Measurements from ENCODE around the gene PTK7.
"Not testable (repeated sequence)": the region's sequence is repeated elsewhere in the genome, so short reads cannot be mapped to it uniquely, and the experiment has no call there.

PTK7 gene

DNA sequence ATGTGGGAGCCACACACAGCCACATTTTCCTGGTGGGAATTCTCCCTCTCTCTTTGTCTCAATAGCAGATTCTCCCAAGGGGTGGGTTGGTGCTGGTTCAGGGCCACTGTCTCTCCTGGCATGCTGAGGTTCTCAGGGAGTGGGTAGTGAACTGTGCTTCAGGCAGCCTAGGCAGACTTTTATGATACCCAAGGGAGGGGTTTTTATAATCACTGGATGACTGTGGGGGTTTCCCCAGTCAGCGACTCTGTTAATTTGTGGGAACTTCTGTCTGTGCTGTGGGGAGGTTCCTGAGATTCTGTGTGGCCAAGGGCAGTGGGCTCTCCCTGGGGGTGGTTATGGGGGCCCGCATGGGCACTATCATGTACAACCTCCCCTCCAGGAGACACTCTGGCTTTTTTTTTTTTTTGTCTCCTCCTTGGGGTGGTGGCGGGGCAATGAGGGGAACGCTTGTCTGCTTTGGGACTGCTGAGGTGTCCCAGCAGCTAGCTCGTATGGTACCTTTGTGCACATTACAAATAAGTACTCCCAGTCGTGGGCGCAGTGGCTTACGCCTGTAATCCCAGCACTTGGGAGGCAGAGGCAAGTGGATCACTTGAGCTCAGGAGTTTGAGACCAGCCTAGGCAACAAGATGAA lies 10.0 kb downstream of the PTK7 start:
- no peak for DNase-seq (ENCODE audit: low read depth)

DNA sequence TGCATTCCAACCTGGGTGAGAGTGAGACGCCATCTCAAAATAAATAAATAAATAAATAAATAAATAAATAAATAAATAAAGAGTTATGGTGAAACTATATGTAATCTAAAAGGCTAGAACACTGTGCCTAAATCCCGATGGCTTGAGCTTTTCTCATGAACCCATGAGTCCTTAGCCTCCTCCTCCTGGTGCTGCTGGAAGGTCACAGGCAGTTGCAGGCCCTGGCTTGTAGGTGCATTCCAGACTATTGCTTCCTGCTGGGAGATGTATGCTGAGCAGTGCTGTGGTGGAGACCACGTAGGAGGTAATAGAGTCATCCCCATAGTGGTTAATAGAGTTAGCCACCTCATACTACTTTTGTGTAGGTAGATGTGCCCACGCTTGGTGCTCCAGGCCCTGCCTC lies 12.5 kb downstream of the PTK7 start:
- DNase-seq (ENCODE audit: low read depth), result no peak

DNA sequence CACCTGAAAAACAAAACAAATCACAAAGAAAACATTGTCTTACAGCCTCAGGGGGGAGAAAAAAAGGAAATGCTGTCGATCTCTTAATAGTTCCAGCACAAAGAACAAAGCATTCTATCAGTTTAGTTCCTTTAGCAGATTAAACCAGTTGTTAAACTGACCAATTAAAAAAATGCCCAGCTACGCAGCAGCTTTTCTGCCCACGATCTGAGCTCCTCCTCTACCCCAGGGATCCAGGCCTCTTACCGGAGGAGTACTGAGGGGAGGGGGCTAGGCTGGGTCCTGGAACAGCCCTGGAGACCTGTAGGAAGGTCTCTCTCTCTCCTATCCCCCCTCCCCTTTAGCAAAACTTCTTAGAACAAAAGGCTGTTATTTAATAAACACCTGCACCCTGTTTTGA lies 13.4 kb downstream of the PTK7 start:
- DNase-seq (ENCODE audit: low read depth), result no peak

DNA sequence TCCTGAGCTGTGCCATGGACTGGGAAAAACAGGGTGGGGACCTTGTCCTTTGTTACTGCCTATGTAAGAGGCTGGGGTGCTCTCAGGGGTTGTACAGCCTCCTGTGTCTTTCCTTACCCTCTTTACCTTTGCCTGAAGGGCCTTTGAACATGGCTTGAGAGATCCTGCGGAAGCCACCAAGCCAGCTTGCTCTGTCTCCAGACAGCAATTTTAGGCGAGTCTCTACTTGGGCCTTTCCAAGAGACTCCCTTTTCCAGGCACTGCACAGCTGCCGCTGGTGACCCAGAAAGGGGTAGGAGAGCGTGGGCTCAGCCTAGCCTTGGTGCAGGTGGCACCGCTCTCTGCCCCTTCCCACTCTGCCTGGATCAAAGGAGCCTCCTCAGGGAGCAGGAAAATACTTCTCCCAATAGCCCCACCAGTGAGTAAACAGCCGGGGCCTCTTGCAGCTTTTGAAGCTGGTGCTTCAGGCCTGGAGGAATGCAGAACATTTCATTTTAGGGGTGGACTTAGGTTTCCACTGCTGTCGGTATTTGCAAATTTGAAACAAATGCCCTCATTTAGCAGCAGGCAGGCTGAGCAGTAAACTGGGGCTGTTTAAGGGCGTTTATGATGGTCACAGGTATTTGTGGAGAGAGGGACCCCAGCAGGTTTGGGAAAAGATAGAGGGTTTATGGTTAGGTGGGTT lies 13.9 kb downstream of the PTK7 start:
- DNase-seq (ENCODE audit: low read depth), result no peak

DNA sequence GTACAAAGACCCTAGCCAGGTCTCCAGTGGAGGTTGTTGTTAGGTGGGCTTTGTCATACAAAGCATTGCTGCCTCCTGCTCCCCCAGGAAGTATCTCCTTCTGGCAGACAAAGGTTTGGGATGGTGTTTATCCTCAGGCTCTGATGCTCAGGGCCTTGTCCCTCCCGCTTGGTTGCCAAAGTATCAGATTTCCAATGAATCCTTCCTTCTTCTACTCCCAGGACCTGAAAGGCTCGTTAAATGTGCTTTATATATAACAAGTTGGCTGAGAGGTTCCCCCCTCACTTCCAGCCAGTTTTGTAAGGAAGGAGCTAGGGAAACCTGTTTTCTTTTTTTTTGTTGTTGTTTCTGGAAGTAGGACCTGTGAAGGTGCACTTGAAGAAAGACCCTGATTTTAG lies 14.4 kb downstream of the PTK7 start:
- no peak for DNase-seq (ENCODE audit: low read depth)

DNA sequence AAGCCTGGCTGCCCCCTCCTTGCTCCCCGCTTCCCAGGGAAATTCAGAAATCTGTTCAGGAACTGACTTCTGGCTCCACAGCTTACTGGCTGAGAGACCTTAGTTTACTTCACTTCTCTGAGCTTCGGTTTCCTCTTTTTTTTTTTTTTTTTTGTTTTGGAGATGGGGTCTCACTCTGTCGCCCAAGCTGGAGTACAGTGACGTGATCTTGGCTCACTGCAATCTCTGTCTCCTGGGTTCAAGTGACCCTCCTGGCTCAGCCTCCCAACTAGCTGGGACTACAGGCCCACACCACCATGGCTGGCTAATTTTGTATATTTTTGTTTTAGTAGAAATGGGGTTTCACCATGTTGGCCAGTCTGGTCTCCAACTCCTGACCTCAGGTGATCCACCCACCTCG lies 14.9 kb downstream of the PTK7 start:
- DNase-seq (ENCODE audit: low read depth), result no peak

DNA sequence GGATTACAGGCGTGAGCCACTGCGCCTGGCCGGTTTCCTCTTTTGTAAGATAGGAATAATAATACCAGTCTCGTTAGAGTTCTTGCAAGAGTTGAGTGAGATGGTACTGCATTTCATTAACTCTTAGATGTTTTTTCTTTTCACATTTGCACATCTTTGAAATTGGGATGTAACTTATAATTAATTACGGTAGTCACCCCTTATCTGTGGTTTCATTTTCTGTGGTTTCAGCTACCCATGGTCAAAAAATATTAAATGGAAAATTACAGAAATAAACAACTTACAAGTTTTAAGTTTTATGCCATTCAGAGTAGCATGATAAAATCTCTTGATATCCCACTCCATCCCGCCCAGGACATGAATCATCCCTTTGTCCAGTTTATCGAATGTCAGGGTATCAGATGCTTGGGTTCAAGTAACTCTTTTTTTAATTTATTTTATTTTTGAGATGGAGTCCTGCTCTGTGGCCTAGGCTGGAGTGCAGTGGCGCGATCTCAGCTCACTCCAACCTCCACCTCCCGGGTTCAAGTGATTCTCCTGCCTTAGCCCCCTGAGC lies 15.4 kb downstream of the PTK7 start:
- no peak for DNase-seq (ENCODE audit: low read depth)

DNA sequence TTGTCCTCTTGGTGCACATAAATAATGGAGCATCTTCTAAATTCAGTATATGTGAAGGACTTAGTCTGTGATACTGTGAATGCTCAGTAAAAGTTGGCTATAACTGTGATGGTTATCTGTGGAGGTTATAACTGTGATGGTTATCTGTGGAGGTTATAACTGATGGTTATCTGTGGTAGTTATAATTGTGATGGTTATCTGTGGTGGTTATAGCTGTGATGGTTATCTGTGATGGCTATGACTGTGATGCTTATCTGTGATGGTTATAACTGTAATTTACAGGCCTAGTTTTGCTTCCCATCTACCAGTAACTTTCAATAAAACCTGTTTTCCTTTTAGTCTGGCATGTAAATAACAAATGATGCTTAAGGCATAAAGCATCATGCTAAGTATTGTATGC lies 16.5 kb downstream of the PTK7 start:
- DNase-seq (ENCODE audit: low read depth), result no peak

DNA sequence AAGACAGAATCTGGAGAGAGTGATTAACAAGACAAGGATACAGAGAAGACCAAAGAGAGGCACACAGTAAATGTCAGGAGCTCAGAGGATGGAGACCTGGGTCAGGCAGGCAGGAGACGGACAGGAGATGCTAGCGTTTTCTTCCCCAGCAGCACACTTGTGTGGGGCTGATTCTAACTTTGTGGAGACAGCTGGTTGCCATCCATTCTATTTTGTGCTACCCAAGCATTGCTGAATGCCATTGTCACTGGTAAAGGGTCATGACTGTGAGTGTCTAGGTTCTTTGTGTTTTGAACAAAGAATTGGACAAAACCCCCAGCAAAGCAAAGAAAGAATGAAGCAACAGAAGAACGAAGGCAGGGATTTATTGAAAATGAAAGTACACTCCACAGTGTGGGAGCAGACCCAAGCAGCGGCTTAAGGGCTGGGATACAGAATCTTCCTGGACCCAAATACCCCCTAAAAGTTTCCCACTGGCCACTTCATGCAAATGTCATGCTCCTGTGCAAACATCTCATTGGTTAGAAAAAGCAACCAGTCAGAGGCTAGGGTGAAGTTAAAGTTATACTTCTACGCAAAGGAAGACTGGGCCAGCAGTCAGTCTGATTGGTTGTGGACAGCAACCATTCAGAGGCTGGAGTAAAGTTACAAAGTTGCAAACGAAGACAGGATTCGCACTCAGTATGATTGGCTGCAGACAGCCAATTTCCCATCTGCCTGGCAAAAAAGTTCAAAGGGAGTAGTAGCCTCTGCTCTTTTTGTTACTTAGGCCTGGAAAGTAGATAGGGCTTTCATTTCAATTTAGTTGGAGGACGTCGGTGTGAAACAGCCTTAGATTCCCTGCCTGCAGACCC lies 17.5 kb downstream of the PTK7 start:
- DNase-seq (ENCODE audit: low read depth), result no peak

DNA sequence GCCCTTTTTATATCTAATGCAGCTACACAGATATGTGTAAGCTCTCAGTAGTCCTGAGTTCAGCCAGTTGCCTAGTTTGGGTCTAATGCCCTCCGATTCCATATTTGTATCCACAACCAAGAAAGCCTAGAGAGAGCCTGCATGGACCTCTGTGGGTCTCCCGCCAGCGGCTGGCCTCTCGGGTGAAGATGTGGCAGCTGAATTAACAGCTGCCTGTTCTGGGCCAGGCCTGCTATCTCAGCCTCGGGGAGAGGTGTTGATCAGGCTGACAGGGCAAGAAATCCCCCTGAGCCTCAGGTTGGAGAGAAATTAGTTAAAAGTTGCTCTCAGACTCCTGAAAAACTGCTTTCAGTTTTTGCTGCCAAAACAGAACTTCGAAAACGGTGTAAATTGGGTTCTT lies 19.8 kb downstream of the PTK7 start:
- no peak for DNase-seq (ENCODE audit: low read depth)

DNA sequence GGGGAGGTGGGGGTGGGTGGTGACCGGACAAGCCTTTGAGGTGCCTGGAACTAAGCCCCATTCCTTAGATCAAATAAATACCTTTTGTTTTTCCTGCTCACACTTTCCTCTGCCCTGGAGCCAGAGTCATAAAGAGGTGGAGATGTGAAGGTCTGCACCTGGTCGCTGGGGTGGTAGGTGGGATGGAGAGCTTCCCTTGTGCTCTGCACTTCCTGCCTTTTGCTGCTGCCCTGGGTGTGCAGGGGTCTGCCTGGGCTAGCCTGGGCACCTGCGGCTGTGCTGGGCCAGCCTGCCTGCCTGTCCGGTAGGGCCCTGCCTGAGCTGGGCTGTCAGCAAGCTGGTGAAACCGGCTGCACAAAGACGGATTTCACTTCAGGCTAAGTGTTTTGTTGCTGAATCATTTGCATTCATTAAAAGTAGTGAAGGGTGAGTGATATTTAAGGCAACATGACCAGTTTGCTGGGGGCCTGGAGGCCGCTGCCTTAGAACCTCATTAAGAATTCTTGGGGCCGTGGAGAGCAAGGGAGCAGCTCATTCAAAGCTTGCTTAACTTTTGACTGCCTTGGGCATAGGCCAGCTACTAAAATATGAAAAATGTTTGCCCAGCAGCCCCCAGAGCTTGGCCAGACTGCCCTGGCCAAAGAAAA lies 20.5 kb downstream of the PTK7 start:
- no peak for DNase-seq (ENCODE audit: low read depth)

DNA sequence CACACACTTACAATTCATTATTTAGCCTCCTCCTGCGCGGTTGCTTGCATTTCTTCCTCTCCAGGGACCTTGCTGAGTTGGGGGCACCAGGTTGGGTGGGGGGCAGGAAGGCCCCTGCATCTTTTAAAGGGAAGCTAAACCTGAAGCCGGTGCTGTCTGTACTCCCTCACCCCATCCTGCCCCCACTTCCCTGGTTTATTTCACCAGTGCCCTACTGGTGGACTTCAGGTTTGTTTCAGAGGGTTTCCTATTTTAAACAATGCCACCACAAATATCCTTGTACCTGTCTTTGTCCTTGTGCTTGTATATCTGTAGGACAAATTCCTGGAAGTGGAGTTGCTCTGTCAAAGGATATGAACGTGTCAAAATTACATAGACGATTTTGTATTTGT lies 21.0 kb downstream of the PTK7 start:
- no peak for DNase-seq (ENCODE audit: low read depth)

DNA sequence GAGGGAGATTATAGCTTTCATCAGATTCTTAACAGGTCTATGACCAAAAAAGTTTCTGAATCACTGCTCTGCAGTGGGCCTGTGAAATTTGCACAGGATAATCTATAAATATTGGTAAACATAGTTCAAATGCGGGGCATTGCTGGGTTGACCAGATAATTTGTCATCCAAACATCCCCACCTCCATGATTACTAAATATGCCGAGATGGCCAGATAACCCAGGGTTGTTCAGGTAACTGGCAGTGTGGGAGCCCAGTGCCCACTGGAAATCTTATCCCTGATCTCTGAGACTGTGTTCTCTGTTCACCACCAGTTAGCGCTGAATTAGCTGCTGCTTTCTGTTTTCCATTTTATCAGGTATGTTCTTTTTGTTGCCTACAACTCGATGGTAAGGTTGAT lies 21.4 kb downstream of the PTK7 start:
- no peak for DNase-seq (ENCODE audit: low read depth)

DNA sequence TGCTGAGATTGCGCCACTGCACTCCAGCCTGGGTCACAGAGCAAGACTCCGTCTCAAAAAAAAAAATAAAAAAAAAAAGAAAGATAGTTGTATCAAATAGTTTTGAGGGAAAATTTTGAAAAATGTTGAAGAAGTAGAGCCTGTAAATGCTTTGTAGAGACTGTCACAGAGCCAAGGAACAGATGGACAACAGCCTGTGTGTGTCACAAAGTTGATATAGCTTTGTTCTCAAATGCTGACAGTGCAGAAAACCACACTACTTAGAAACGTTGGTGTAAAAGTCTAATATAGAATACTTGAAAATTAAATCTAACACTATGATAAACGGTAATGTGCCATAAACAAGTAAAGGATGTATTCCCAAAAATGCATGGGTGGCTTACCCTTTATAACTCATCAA lies 25.4 kb downstream of the PTK7 start:
- no peak for DNase-seq (ENCODE audit: low read depth)

DNA sequence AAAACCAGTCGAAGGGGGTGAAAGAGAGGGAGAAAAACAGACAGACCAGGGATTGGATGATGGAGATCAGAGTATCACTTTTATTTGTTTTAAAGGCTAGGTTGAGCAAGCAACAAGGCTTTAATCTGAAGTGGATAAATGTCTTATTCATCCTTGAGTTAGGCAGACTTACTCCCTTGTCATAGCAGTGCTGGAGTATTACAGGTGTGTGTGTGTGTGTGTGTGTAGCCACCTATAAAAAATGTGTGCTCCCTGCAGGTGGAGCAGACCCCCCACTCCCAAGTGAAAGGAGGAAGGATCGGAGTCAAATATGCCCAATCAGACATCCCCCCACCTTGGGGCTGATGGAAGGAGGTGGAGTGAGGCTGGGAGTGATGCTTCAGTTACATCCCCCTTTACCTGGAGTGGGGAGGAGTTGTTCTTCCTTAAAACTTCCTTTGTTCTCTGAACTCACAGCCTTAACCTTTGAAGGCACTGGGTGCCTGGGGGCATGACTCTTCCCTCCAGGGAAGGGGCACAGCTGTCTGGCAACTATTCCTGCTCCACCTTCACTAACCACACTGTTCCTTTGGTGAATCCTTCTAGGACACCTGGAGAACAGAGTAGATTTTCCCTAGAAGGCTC lies 27.3 kb downstream of the PTK7 start:
- DNase-seq (ENCODE audit: low read depth), result no peak

DNA sequence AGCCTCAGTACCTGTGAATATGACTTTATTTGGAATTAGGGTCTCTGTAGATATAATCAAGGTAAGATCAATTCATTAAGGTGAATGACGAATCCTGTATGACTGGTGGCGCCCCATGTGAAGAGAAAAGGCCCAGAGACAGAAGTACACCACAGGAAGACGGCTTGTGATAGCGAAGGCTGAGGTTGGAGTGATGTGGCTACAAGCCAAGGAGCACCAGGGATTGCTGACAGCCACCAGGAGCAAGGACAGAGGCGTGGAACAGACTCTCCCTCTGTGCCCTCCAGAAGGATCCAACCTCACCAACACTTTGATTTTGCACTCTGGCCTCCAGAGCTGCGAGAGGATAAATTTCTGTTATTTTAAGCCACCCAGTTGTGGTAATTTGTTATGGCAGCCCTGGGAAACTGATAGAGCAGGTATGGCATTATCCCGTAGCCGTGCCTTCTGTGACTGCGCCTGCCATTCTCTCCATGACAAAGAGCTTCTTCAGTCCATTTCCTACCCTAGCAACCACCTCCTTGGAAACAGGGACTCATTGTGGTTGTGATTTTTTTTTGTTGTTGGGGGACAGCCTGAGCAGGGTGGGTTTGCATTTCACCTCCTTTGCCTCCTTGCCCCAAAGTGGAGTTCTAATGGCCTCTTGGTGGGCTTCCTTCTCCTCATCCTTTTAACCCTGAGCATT lies 29.6 kb downstream of the PTK7 start:
- no peak for DNase-seq (ENCODE audit: low read depth)

DNA sequence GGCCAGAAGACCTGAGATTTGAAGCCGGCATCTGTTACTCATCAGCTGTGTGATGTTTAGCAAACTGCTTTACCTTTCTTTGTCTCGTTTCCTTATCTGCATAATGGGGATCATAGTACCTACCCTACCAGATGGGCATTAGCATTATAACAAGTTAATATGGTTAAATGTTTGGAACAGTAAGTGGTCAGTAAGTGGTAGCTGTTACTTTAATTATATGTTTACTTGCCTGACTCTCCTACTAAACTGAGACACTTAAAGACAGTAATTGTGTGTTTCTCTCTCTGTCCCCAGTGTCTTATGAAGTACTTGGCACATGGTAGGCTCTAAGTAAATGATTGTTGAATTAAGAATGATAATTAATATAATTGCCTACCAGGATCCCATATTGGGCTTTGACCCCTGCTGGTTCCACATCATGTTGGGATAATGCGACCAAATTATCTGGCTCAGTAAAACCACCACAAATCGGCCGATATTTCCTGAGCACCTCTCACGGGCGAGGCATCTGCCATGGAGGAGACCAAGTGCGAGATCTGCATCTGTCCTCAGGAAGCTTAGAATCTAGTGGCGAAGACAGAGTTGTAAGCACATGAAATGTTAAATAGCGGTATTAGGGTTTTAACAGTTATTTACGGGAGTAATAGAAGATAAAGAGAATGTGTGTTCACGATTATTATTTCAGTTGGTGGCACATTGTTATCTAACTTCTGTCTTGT lies 31.4 kb downstream of the PTK7 start:
- DNase-seq (ENCODE audit: low read depth), result no peak

DNA sequence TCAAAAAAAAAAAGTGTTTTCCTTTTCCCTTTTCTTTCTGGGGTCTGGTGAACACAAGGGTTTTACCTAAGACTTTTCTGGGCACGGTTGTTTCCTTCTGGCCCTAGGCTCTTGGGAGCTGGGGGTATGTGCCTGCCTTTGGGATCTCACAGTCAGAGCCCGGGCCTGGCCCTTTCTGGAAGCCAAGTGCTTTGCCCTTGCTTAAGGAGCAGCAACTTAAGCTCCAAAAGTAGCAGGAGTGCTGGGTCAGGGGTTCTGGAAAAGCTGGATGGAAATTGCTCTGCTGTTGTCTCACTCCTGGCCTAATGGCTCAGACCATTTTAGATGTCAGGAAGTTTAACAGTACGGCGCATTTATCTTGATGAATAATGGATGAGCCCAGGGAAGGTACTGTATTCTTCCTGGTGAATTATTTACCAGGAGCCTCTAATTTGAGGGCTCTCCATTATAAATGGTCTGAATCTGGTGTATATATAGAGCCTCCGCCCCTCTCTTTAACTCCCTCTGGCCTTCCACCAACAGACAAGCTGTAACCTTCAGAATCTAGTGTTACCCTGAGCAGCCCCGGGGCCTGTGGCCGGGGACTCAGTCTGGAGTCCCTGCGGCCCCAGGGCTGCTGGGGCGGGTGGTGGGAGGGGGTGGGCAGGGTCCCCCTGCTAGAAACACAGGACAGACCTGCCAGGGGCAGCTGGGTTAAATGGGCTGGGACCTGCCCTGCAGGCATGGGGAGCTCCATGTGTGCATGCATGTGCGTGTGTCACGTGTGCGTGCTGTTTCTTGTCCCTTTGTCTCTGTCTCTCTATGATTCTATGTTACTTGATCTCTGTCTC lies 37.5 kb downstream of the PTK7 start:
- no peak for DNase-seq (ENCODE audit: low read depth)

DNA sequence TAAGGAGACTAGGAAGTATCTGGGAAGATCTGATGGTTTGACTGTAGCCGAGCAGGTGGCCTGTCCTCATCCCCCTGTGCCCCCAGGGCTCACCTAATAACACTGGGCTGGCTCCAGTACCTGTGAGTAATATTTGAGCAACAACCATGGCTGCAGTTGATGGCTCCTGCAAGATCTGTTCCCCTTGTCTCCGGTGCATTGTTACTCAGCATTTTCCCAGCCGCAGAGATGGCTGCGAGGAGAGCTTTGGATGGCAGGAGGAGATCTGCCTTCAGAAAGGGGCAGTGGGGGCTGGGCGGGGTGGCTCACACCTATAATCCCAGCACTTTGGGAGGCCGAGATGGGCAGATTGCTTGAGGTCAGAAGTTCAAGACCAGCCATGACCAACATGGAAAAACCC lies 39.3 kb downstream of the PTK7 start:
- no peak for DNase-seq (ENCODE audit: low read depth)

DNA sequence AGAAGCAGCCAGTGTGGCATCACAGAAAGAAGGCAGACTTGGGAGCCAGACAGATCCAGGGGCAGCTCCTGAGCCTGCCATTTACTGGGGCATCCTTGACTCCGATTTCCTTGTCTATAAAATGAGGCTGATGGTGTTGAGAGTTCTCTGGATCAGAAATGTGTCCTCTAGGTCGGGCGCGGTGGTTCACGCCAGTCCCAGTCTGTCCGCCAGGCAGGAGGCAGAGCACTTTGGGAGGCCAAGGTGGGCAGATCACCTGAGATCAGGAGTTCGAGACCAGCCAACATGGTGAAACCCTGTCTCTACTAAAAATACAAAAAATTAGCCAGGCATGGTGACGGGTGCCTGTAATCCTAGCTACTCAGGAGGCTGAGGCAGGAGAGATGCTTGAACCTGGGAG lies 41.4 kb downstream of the PTK7 start:
- DNase-seq (ENCODE audit: low read depth), result not testable (repeated sequence)
